H4 (cell line): Measurements from ENCODE around the gene LPP. TPM values are rescaled to one million over a fixed set of nuclear protein-coding genes. Genes with fewer than 3 reads are reported as not detected.
A peak's percentile ranks its signal among the peaks of the same experiment; 100 is the strongest.
"Not testable (repeated sequence)": the region's sequence is repeated elsewhere in the genome, so short reads cannot be mapped to it uniquely, and the experiment has no call there.

Experiments
- DNase-seq: peaks from one replicate; pipeline ENCODE4 v3.0.0-alpha.2; 2015; ENCODE audit warnings: low spot score
- total RNA-seq: library from RNA; depleted of rRNA; stranded (reverse); fragments of >200 nt; shearing (Covaris generic); gene quantifications from 2 replicates; pipeline ENCODE4 v1.2.3, GENCODE V29; 2014

The LPP gene
- total RNA-seq, 1 experiment from 2014 or later: 28.3 TPM

DNA sequence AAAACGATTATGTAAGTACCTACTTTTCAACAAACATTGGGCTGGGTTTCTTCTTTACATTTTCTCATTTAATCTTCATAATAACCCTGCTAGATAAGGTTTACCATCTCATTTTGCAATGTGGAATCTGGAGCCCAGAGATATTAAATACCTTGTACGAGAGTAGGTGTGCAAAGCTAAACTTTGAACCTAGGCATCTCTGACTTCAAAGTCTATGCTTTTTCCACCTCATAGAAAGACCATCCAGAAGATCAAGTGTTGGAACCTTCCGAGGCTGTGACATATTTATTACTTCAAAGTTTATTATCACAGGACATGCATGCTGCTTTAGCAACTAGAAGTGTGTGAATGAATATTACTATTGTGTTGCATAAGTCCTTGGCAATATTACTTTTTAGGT lies 520.6 kb downstream of the LPP start:
- no peak for DNase-seq

DNA sequence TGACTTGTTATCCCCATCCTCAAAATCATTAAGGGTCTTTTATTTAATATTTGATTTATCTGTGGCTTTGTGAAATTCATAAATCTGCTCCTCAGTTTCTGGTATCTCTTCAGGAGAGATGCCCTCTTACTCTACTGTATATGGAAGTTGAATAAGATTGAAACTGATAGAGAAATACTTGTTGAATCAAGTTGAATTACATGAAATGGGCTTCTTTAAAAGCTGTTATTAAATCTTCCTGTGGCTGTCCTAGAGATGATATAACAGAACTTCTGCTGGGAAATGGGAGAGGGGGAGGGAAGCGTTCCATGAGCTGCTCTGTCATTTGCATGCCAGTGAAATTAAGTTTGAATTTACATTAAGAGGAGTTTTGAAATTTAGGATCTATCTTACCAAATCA lies 523.4 kb downstream of the LPP start:
- DNase-seq: no peak

DNA sequence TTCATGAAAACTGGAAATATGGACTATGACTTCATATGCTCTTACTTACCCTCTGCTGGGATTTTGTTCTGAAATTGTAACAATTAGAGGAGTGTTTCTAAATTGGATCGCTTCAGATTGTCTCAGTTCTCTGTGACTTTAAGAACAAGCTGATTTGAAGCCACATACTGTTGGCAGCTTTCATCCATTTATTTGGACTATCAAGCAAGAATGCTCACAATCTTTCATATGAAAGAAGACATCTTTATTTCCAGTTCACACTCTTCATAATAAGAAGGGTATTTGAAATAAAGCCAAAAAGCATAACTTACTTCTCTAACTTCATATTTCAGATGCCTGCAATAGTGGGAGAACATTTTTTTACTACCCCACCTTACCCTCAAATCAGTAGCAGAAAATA lies 526.2 kb downstream of the LPP start:
- no peak for DNase-seq

DNA sequence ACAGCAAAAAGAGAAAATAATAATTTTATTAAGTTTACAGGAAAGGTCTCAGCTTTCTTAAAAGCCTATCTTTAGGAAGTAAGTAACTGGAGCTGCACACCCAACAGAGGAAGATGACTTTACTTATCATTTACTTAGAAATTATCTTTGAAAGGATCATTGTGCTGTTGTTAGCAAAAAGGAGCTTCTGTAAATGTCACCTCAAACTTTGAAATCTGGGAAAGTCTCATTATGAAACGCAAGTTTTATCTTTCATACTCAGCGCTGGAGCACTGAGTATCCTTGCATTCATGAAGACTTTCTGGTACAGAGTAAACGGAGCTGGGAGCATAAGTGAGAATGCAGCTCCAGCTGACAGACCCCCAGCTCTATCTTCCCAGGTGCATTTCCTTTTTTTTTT lies 526.6 kb downstream of the LPP start:
- DNase-seq: no peak

DNA sequence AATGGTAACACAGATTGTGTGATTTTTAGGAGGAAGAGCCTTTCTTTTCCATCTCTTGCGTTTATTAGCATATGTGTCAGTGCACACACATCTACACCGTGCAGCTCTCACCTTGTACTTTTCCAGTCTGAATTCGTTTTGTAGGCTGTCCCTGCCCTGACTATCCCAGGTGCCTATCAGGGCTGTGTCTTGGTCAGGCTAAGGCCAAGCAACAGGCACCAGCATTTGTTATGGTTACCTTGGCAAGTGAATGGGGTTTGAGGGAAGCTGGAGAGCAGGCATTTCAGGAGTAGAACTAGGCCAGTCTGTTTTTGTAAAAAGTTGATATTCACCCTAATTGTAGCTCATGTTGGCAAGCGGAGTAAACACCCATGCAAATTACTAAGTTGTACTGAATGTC lies 528.4 kb downstream of the LPP start:
- no peak for DNase-seq

DNA sequence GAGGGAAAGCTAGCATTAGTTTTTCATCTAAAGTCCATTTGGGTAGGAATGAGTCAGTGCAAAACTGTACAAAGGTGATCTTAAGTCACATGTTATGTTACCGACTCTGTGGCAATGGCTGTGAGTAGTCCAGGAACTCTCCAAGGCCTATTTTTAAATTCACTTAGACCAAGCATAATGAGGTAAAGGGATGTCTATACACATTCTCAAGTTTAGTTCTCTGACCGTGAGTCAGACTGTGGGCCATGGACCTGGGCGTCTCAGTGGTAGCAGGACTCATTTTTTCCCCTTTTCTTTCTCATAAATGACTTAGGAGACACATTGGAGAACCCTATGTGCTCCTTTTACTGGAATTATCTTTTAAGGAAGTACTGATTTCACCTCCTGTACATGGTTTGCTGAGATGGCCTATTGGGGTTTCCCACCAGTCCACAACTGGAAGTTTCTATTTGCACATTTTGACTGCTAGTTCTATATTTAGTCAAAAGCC lies 529.1 kb downstream of the LPP start:
- peak; percentile 77 for DNase-seq

DNA sequence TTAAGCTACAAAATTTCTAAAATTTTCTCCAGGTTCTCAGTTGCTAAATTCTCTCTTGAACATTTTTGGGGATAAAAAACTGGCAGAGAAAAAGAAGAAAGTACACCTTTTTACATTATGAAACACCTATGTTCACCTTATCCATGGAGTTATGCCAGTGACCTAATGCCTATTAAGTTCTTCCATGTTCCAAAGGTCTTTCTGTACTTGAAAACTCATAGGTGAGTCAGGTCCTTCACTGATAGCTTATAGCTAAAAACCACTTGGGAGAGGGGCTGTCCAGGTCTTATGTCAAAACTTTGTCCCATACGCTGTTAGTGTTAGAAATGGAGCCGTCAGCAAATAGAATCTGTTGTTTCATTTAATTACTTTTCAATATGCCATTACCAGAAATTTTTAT lies 530.3 kb downstream of the LPP start:
- DNase-seq: no peak

DNA sequence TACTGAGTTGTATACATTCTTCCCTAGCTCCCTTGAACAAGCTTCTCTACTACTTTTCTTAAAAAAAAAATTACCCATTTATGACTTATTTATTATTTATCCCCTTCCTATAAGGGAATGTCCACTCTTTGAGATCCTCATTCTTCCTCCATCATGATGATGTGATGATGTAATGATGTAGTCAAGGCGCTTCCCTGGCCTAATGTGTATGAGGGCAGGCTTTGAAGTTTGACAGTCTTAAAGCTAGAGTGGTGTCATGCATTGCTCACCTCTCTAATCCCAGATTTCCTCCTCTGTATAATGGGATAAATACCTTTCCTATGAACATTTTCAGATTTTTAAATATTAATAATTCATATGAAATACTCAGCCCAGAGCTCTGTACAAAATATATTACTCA lies 531.8 kb downstream of the LPP start:
- DNase-seq: no peak

DNA sequence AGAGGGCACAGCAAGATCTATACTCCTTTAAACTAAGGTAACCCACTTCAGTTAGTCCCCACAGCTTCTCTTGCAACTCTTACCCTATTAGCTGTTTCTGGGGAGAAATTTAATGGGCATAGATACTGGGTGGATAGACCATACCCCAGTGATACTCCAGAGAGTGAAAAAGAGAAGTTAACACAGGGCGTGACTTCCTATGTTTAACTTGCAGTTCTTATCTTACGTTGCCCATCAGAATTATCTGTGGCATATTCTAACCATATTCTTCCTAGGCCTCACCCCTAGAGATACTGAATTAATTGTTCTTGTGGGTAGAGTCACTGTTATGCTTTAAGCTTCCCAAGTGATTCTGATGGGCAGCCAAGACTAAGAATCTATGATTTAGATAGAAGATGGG lies 532.4 kb downstream of the LPP start:
- no peak for DNase-seq

DNA sequence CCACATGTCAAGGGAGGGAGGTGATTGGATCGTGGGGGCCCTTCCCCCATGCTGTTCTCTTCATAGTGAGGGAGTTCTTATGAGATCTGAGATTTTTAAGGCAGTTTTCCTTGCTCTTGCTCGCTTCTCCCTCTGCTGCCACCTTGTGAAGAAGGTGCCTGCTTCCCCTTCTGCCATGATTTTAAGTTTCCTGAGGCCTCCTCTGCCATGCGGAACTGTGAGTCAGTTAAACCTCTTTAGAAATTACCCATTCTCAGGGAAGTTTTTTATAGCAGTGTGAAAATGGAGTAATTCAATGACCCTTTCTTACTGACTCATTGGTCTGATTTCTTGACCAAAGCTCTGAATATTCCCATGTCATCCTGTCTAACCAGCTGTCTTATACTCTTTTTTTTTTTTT lies 533.4 kb downstream of the LPP start:
- peak; percentile 71 for DNase-seq

DNA sequence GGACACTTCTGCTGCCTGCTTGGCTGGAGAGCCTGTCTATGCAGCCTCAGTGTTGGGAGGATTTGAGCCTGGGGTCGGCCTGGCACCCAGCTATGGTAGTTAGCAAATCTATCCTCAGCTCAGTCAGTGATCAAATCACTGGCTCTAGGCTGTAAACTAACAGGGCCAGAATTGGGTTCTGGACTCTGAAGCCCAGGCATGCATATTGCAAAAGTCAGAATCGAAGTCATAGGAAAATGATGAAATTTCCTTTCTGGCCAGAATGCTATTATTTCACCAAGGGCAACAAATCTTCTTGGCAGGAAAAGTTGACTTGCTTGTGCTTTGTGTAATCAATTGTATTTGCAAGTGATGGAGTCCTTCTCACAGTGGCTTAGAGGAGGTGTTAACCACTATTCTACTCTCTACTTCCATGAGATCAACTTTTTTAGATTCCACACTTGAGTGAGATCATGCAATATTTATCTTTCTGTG lies 535.2 kb downstream of the LPP start:
- DNase-seq: no peak

DNA sequence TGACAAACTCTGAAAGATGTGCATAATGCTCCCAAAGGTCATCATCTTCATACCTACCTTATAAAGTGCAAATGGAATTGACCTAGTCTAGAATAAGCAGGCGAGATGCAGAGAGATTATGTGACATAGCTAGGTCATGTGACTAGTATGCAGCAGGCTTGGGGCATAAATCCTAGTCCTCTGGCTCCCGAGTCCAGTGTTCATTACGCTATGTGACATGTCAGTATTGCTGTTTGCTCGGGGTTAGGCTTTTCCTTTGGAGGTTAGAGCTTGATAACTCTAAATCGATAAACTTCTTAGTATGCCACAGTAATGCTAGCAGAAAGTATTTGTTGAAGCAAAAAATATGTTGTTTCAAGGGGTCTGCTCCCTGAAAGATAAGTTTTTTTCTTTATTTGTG lies 536.1 kb downstream of the LPP start:
- DNase-seq: no peak

DNA sequence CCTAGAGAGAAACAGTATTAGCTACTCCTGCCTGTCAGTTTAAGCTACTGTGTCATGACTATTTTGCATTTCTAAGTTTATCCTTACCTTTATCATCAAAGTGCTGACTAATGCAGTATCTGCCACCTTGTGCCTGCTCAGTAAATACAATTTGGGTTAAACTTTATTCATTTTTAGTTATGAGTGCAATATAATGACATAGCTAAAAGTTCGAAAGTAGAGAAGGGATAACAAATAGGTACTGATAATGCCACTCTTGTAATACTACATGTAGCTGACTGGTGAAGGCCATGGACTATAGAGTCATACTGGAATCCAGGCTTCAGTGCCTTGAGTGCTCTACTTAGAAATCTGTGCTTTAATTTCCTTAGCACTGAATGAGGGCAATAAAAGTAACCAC lies 537.0 kb downstream of the LPP start:
- no peak for DNase-seq

DNA sequence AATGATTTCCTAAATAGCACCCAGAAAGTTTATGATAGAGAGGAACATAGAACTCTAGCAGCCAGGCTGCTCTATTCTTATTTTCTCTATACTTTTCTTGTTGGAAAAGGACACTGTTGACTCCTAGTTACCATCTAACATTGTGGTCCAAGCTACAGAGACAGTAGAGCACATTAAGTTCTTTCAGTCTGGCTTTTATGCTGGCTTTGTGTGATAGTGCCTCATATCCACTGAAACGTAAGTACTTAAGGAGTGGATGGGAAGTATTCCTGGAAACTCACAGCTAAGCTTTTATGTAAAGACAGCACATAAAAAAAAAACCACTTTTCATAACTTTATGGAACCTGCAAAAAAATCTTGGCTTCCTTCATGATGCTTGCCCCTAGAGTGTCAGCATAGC lies 537.7 kb downstream of the LPP start:
- DNase-seq: no peak

DNA sequence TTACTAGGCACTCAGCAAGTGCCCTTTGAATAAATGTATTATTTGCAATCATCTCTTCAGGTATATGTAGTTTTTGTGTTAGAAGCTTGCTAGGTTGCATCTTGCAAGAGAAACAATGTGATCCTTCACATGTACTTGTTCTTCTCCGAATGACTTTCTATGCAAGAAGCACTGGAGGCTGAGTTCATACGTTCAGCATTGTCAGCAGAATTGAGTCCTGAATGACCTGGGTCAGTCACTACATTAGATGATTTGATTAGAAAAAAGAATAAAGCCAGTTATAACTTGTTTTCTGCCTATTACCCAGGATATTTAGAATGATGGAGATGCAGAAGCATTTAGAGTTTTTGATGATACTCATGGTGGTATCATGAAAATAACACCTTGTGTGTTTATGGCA lies 538.7 kb downstream of the LPP start:
- no peak for DNase-seq

DNA sequence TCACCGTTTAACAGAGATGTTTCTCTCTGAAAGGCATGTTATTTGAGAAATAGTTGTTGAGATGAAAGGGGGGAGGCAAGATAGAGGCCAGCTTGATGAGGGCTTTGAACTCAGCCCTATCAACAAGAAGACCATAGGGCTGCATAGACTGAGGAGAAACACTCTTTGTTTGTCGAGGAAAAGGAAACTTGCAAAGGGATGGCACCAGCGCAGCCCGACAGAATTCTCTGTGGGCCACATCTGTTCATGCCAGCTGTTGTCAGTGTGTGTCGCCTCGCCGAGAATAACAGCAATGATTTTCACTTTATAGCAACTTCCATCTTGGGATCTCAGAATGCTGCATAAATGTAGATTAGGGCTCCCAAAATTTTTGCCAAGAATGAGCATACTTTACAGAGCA lies 539.5 kb downstream of the LPP start:
- DNase-seq: no peak

DNA sequence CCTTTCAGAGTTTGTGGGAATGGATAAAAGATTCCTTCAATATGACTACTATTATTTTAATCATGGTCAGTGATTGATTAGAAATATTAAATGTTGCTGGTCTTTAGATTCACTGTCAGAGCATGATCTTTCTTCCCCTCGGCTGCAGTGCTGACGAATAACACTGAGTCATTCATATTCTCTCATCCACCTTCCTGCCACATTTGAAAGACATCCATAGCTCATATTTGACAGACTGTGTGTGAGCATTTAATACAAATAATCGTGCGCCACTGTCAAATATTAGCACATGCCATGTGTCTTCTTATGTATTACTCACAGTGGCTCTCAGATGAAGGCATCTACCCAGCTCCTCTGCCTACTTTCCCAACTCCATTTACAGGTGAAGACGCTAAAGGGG lies 541.3 kb downstream of the LPP start:
- no peak for DNase-seq

DNA sequence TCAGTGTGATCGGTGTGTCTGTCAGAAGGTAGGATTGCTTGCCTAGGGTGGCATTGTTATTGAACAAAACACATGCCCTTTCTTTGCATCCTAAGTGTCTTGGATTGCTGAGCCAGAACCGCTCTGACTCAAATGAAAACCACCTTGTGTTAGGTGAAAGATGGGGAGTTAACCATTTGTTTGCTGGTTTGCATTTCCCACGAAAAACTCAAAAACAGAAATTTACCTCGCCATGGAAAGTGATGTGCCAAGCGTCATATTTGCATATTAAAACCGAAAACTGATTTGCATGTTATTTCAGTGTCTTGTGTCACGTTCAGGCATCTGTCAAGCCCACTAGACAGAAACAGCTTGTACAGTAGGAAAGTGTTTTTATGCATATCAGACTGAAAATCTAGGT lies 543.2 kb downstream of the LPP start:
- no peak for DNase-seq

DNA sequence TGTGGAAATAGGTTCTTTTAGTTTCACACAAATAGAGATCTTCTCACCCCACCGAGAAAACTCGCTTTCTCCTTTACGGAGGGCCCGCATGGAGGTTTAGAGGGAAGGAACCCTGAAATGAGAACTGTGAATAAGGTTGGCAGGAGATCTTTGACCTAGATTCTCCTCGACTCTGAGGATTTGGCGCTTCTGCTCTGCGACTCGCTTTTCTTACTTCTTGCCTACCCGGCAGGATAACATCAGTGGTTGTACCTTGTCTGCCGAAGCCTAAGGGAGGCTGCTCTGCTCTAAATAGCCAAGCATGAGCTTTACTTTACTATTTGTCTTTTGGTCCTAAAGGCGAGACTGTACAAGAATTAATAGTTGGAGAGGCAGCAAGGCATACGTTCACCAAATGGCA lies 544.5 kb downstream of the LPP start:
- no peak for DNase-seq

DNA sequence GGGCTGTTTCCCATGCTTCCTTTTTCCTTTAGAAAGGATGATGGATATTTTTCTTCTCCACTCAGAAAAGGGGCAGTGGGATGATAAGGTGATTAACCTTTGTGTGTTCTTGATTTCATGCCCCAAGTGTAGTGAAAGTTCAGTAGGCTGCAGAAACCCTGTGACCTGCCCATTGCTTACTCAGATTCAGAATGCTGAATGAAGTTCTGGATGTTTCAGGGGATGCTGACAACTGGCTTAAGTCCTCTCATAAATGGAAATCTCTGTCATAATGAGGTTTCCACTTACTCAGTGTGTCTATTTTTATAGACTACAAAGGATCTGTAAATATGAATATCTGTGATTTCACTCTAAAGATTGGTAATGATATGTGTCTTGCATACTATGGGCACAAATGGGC lies 546.5 kb downstream of the LPP start:
- DNase-seq: no peak

DNA sequence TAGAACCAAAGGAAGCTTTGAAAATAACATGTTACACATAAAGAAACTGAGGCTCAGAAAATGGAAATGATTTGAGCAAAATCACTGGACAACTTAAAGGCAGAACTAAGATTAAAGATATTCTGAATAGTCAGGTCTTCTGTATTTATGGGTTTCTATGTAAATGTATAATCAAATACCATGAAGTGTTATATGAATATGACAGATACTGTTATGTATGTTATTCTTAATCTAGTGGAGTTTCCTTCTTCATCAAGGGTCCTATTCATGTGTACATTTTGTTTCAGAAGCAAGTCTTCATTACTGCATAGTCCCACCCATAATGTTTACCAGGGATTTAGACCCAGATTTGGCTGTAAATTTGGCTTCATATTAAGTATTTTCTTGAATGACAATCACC lies 547.0 kb downstream of the LPP start:
- no peak for DNase-seq

DNA sequence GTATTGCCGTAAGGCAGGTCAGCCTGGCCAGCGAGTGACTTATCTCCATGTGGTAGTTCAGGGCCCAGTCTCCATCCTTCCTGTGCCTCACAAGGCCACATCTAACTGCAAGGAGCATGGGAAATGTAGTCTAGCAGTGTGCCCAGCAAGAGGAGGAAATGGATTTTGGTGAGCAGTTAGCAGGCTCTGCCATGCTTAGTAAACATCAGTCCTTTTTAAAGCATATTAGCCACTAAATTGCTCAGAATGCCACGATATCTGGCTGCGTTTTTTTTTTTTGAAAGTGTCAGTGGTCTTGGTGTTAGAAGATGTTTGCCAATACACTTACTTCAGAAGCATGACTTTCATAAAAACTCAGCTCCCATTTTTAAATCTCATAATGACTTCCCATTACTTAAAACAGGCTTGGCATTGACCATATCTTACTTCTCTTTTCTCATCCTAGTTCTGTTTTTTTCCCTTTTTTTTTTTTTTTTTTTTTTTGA lies 547.6 kb downstream of the LPP start:
- DNase-seq: no peak

DNA sequence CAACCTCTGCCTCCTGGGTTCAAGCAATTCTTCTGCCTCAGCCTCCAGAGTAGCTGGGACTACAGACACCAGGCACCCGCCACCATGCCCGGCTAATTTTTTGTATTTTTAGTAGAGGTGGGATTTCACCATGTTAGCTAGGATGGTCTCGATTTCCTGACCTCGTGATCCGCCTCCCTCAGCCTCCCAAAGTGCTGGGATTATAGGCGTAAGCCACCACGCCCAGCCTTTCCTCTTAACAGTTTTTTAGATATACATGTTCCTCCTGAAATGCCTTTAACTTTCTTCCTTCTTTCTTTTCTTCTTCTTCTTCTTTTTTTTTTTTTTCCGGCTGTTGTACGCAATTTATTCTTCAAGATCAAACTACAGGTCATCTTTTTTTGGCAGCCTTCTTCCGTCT lies 548.1 kb downstream of the LPP start:
- not testable (repeated sequence) for DNase-seq

DNA sequence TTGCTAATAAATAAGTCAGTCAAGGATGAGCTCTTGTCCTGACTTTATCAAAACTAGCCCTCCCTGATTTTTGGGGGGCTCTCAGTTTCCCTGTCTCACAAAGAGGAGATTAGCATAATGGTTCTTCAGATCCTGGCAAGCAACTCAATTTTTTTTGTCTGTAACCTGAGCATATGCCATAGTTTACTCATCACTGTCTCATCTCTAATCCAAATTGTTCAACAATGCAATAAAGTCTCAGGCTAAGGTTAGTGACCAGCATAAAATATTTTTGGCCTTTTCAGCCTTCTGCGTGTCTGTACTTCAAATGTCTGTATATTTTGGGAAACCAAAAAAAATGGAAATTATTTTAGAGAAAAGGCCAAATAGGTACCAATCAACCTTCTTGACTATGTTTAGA lies 552.2 kb downstream of the LPP start:
- no peak for DNase-seq

DNA sequence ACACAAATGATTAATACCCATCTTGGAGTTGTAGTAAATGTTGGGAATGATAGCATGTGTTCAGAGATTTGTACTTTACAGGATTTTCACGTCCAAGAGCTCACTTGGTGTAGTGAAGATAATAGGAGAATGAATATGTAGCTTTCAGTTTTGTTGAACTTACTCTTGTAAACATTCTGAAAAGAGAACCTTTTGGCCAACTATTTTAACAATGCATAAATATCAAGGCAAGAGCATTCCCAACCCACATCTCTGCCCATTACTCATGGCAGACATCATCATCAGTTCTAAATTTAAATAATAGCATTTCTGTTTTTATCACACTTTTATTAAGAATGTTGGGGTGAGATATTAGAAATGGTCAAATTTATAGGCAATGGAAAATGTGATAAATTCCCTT lies 552.6 kb downstream of the LPP start:
- DNase-seq: no peak
